Amniotic epithelial cell (primary cell): Measurements from ENCODE around the gene RASSF4.
A peak's percentile ranks its signal among the peaks of the same experiment; 100 is the strongest.

Experiments
- DNase-seq: peaks from one replicate; pipeline ENCODE4 v3.0.0-alpha.2; 2010; ENCODE audit warnings: low read depth

Gene RASSF4

GRCh38 chr10:44959247-44960087 lies at the start of gene RASSF4:
RASSF4 (plus strand) TSS chr10:44959802; CDS start chr10:44970203, 10,401 bp downstream.
- DNase-seq: peak; percentile 97

- DNase-seq: no peak
These were observed 49.7 kb upstream of the RASSF4 start for GRCh38 chr10:44909910-44910309.

- DNase-seq: no peak
These were observed 49.0 kb upstream of the RASSF4 start for GRCh38 chr10:44910602-44911001.

GRCh38 chr10:44911081-44911540 lies 48.5 kb upstream of the RASSF4 start, which contains the start of gene TMEM72:
TMEM72 (plus strand) TSS chr10:44911337; CDS start chr10:44911513, 176 bp downstream.
- DNase-seq: no peak

GRCh38 chr10:44911951-44912350 lies 47.7 kb upstream of the RASSF4 start:
- no peak for DNase-seq

- DNase-seq: peak; percentile 66
These were observed 46.1 kb upstream of the RASSF4 start for GRCh38 chr10:44913350-44914081.

- no peak for DNase-seq
These were observed 44.7 kb upstream of the RASSF4 start for GRCh38 chr10:44914891-44915290.

- no peak for DNase-seq
These were observed 43.2 kb upstream of the RASSF4 start for GRCh38 chr10:44916429-44916828.

GRCh38 chr10:44917848-44918247 lies 41.8 kb upstream of the RASSF4 start:
- no peak for DNase-seq

GRCh38 chr10:44920252-44920651 lies 39.4 kb upstream of the RASSF4 start:
- DNase-seq: no peak

- no peak for DNase-seq
These were observed 38.5 kb upstream of the RASSF4 start for GRCh38 chr10:44921061-44921460.

- no peak for DNase-seq
These were observed 38.1 kb upstream of the RASSF4 start for GRCh38 chr10:44921506-44921905.

GRCh38 chr10:44922021-44922420 lies 37.6 kb upstream of the RASSF4 start:
- no peak for DNase-seq

GRCh38 chr10:44922796-44923545 lies 36.6 kb upstream of the RASSF4 start:
- no peak for DNase-seq

- DNase-seq: no peak
These were observed 36.0 kb upstream of the RASSF4 start for GRCh38 chr10:44923611-44924010.

- DNase-seq: no peak
These were observed 35.2 kb upstream of the RASSF4 start for GRCh38 chr10:44924261-44925040.

- no peak for DNase-seq
These were observed 34.4 kb upstream of the RASSF4 start for GRCh38 chr10:44925224-44925623.

- no peak for DNase-seq
These were observed 33.5 kb upstream of the RASSF4 start for GRCh38 chr10:44925811-44926750.

- no peak for DNase-seq
These were observed 32.8 kb upstream of the RASSF4 start for GRCh38 chr10:44926751-44927351.

- DNase-seq: peak; percentile 88
These were observed 32.2 kb upstream of the RASSF4 start for GRCh38 chr10:44927352-44927751.
